Osteoblast (primary cell): ENCODE measurements around the gene MMP28. TPM values are rescaled to one million over a fixed set of nuclear protein-coding genes. Genes with fewer than 3 reads are reported as not detected.
A peak's percentile ranks its signal among the peaks of the same experiment; 100 is the strongest.

Experiments
- DNase-seq: peaks from one replicate; pipeline ENCODE4 v3.0.0; 2011; ENCODE audit warnings: low spot score, mixed read lengths; ENCODE audit not compliant: insufficient read length; ENCODE audit errors: missing footprints
- H2AFZ ChIP-seq: 2 replicates; pipeline ENCODE4 v1.6.0; 2011; ENCODE audit warnings: mild to moderate bottlenecking, low read length
- H3K27ac ChIP-seq: 2 replicates; pipeline ENCODE4 v1.5.1; 2011; ENCODE audit warnings: mild to moderate bottlenecking, low read depth, low read length, moderate library complexity
- H3K27me3 ChIP-seq: 2 replicates; pipeline ENCODE4 v1.6.0; 2012; ENCODE audit warnings: mild to moderate bottlenecking, control low read depth, inconsistent platforms, low read length, moderate library complexity; ENCODE audit not compliant: insufficient read depth
- H3K36me3 ChIP-seq: 2 replicates; pipeline ENCODE4 v1.5.1; 2011; ENCODE audit warnings: mild to moderate bottlenecking, low read length, control low read depth, moderate library complexity; ENCODE audit not compliant: insufficient read depth
- H3K4me1 ChIP-seq: 2 replicates; pipeline ENCODE4 v1.5.1; 2011; ENCODE audit warnings: mild to moderate bottlenecking, low read length, control low read depth, moderate library complexity; ENCODE audit not compliant: insufficient read depth
- H3K4me2 ChIP-seq: 2 replicates; pipeline ENCODE4 v1.6.0; 2011; ENCODE audit warnings: mild to moderate bottlenecking, low read length; ENCODE audit not compliant: insufficient read depth
- H3K4me3 ChIP-seq: fragments of 200-600 bp; sonication (generic); 3 replicates; pipeline ENCODE4 v1.5.1; 2012; ENCODE audit warnings: mild to moderate bottlenecking, low read length, inconsistent platforms; ENCODE audit not compliant: insufficient read depth
- H3K79me2 ChIP-seq: 2 replicates; pipeline ENCODE4 v1.6.0; 2012; ENCODE audit warnings: mild to moderate bottlenecking, low read length, control low read depth, inconsistent platforms; ENCODE audit not compliant: insufficient read depth
- H3K9me3 ChIP-seq: 2 replicates; pipeline ENCODE4 v1.5.1; 2011; ENCODE audit warnings: low read depth, low read length, control low read depth
- H4K20me1 ChIP-seq: 2 replicates; pipeline ENCODE4 v1.6.0; 2012; ENCODE audit warnings: mild to moderate bottlenecking, low read length, control low read depth; ENCODE audit not compliant: insufficient read depth
- total RNA-seq: library from RNA; depleted of rRNA; stranded (reverse); fragments of >200 nt; gene quantifications from 2 replicates; pipeline ENCODE4 v1.2.3, GENCODE V29; 2012
- TF ChIP-seq, protein P1 (sequence below): IDR thresholded peaks from 2 replicates; pipeline ENCODE4 v1.5.1; 2011; ENCODE audit warnings: mild to moderate bottlenecking, low read depth, low read length, moderate library complexity; ENCODE audit errors: extremely low read depth

MMP28 gene
- total RNA-seq, 1 donor, result 1.8 TPM

DNA sequence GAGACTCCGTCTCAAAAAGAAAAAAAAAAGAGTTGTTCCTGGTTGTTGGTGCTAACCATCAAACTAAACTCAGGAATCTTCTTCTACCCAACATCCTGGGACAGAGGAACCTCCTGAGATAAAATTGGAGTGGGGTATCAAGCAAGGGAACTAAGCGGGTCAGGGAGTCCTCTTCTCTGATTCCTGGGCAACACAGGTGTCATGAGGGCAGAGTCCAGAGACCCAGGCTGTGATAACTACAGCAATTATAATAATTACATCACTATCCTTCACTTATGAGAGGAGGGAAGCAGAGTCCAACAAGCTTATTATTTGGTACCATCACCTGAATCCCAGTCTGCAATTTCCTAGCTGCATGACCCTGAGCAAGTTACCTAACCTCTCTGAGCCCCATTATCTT is 26.6 kb downstream of the MMP28 start:
- H3K27me3 ChIP-seq, result peaks cover 25% of the 10 kb centered on the region
- H3K9me3 ChIP-seq, result no peaks in the 10 kb centered on the region
- no peak overlapping the region for H3K4me2 ChIP-seq
- no peak overlapping the region for H2AFZ ChIP-seq
- TF ChIP-seq, protein P1, sequence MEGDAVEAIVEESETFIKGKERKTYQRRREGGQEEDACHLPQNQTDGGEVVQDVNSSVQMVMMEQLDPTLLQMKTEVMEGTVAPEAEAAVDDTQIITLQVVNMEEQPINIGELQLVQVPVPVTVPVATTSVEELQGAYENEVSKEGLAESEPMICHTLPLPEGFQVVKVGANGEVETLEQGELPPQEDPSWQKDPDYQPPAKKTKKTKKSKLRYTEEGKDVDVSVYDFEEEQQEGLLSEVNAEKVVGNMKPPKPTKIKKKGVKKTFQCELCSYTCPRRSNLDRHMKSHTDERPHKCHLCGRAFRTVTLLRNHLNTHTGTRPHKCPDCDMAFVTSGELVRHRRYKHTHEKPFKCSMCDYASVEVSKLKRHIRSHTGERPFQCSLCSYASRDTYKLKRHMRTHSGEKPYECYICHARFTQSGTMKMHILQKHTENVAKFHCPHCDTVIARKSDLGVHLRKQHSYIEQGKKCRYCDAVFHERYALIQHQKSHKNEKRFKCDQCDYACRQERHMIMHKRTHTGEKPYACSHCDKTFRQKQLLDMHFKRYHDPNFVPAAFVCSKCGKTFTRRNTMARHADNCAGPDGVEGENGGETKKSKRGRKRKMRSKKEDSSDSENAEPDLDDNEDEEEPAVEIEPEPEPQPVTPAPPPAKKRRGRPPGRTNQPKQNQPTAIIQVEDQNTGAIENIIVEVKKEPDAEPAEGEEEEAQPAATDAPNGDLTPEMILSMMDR, result no peak
- no peak overlapping the region for H3K27ac ChIP-seq
- H4K20me1 ChIP-seq, result no peaks in the 10 kb centered on the region
- no peaks in the 10 kb centered on the region for H3K36me3 ChIP-seq
- DNase-seq, result peak; percentile 61
- H3K79me2 ChIP-seq, result no peaks in the 10 kb centered on the region
- peaks cover 8% of the 10 kb centered on the region for H3K4me1 ChIP-seq
- no peak overlapping the region for H3K4me3 ChIP-seq

GRCh38 chr17:35766903-35767510 is 28.4 kb downstream of the MMP28 start:
- H2AFZ ChIP-seq, result no peak overlapping the region
- peaks cover 25% of the 10 kb centered on the region for H3K27me3 ChIP-seq
- no peaks in the 10 kb centered on the region for H3K9me3 ChIP-seq
- no peak overlapping the region for H3K27ac ChIP-seq
- DNase-seq, result peak; percentile 97
- H3K36me3 ChIP-seq, result no peaks in the 10 kb centered on the region
- no peaks in the 10 kb centered on the region for H3K79me2 ChIP-seq
- no peaks in the 10 kb centered on the region for H4K20me1 ChIP-seq
- TF ChIP-seq, protein P1, result peak; percentile 67
- no peak overlapping the region for H3K4me3 ChIP-seq
- peaks cover 5% of the 10 kb centered on the region for H3K4me1 ChIP-seq
- H3K4me2 ChIP-seq, result no peak overlapping the region

GRCh38 chr17:35766489-35766877 is 29.0 kb downstream of the MMP28 start:
- Histone ChIP-seq H3K4me1 (peaks cover 5% of the 10 kb centered on the region), H3K79me2 (no peaks in the 10 kb centered on the region), H3K4me3 (no peak overlapping the region), H4K20me1 (no peaks in the 10 kb centered on the region), H3K36me3 (no peaks in the 10 kb centered on the region), H3K27ac (no peak overlapping the region), H3K27me3 (peaks cover 25% of the 10 kb centered on the region), H3K9me3 (no peaks in the 10 kb centered on the region), H3K4me2 (no peak overlapping the region), H2AFZ (no peak overlapping the region)
- DNase-seq, result peak; percentile 82
- TF ChIP-seq, protein P1, result no peak

- no peak overlapping the region for H3K4me3 ChIP-seq
- peaks cover 5% of the 10 kb centered on the region for H3K4me1 ChIP-seq
- no peak overlapping the region for H3K4me2 ChIP-seq
- no peaks in the 10 kb centered on the region for H3K36me3 ChIP-seq
- TF ChIP-seq, protein P1, result no peak
- peaks cover 25% of the 10 kb centered on the region for H3K27me3 ChIP-seq
- no peaks in the 10 kb centered on the region for H3K9me3 ChIP-seq
- no peak overlapping the region for H3K27ac ChIP-seq
- H3K79me2 ChIP-seq, result no peaks in the 10 kb centered on the region
- no peaks in the 10 kb centered on the region for H4K20me1 ChIP-seq
- H2AFZ ChIP-seq, result no peak overlapping the region
- peak; percentile 62 for DNase-seq
Observed at GRCh38 chr17:35765756-35766488, 29.5 kb downstream of the MMP28 start.
